ENCODE measurements around the gene CCDC92B.

DNA sequence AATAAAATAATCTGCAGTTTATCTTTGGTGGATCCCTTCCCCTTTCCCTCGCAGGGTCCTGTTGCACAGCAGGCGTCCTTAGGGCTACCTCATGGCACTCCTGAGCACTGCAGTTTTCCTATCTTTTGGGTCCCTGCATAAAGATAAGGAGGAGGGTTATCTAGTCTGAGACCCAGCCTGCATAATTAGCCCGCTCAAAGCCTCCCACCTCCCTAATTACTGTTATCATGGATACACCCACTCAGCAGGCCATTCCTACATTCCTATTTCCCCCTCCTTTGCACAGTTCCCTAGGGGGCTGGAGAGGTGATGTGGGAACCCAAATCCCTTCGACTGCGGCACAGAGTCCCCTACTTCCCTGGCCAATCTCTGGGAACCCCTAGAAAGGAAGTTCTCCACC, 32.8 kb downstream of the CCDC92B start:
- TF ChIP-seq, protein P1, sequence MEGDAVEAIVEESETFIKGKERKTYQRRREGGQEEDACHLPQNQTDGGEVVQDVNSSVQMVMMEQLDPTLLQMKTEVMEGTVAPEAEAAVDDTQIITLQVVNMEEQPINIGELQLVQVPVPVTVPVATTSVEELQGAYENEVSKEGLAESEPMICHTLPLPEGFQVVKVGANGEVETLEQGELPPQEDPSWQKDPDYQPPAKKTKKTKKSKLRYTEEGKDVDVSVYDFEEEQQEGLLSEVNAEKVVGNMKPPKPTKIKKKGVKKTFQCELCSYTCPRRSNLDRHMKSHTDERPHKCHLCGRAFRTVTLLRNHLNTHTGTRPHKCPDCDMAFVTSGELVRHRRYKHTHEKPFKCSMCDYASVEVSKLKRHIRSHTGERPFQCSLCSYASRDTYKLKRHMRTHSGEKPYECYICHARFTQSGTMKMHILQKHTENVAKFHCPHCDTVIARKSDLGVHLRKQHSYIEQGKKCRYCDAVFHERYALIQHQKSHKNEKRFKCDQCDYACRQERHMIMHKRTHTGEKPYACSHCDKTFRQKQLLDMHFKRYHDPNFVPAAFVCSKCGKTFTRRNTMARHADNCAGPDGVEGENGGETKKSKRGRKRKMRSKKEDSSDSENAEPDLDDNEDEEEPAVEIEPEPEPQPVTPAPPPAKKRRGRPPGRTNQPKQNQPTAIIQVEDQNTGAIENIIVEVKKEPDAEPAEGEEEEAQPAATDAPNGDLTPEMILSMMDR (IDR thresholded peaks at IDR 0.05): no peak
- no peak for TF ChIP-seq POLR2A (IDR thresholded peaks at IDR 0.05)

All from tibial nerve (tissue), 3 donors.